GM18873 (cell line): Measurements from ENCODE around the gene POLR3B.
"Not testable (repeated sequence)": the region's sequence is repeated elsewhere in the genome, so short reads cannot be mapped to it uniquely, and the experiment has no call there.

ENCODE experiments used
- ATAC-seq: cut with Tn5 transposase; IDR thresholded peaks from one replicate; pipeline ENCODE4 v1.9.1; 2021; ENCODE audit warnings: mild to moderate bottlenecking, moderate library complexity, moderate number of reproducible peaks; ENCODE audit not compliant: unreplicated experiment, low FRiP score

Gene POLR3B

DNA sequence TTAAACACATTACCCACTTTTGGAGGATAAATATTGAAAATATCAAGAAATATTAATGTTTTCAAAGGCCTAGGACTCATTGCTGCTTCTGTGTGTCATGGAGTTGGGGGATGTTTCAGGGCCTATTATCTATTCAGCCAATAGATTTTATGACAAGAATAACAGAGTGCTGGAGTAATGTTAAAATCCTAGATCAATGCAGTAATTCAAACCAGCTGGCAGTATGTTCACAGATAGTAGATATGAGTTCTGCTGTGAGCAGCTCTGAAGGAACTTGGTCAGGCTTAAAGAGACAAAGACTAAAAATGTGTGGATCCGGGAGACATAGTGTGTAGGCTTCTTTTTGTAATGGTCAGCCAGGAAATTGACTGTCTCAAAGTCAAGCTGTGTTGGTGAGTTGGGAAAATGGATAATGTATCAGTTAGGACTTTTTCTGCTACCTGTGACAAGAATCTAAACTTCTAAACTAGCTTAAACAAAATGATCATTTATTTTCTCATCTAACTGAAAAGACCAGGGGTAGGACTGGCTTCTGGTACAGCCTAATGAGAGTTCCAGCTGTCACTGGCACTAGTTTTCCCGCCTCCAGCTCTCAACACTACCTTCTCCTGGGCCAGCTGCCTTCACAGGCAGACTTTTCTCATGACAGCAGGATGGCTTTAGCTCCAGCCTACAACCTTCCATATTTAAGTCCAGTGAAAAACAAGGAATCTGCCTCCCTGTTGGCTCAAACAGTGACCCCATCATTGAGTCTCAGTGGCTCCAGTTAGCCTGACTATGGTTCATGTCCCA is 16.3 kb upstream of the POLR3B start:
- no peak for ATAC-seq

DNA sequence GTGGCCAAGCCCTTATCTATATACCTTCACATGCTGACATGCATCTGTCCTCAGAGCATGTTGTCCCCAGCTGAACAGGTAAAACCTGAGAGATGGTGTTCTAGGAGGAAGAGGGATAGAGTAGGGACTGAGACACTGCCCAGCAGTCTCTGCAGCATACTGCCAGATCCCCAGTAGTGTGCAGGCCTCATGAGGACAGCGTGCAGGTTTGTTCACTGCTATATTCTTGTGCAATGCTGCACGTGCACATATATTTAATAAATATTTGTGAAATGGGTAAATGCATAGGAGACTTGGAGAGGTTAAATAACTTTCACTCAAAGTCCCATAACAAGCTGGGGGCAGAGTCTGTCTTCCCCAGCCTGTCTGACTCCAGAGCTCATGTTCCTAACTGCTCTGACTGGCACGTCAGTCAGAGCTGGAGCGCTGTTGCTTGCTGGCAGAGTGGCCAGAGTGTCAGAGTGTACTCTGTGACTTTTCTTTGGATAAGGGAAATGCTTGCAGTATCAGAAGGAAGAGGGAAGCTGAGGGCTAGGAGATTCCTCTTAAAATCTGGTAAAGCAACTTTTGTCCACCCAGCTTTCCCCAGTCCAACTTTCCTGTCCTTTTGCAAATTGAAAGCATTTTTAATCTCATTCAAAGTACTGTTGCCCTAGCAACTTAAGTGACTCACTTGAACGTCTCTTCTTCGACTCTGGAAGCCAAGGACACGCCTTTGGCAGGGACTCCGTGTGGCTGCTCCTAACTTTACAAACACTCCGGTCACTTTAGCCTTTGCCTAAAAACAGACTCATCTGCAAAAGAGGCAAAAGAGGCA is 14.9 kb upstream of the POLR3B start:
- ATAC-seq = no peak

GRCh38 chr12:106343214-106343528 is 14.4 kb upstream of the POLR3B start:
- ATAC-seq = no peak

GRCh38 chr12:106344131-106344530 is 13.4 kb upstream of the POLR3B start:
- ATAC-seq = no peak

DNA sequence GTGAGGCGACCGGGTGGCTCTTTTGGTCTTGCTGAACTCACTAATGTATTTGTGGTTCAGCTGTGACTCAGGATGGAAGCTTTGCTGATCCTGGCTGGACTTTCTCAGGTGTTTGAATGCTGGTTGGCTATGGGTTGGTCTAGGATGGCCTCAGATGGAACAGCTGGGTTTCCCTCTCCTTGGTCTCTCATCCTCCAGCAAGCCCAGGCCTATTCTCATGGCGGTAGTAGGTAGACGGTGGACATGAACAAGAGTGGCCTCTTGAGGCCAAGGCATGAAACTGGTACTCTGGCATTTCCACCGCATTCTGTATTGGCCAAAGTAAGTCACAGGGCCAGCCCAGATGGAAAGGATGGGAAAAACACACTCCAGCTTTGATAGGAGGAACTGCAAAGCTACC is 11.8 kb upstream of the POLR3B start:
- ATAC-seq = no peak

GRCh38 chr12:106348411-106348810 is 9.1 kb upstream of the POLR3B start:
- no peak for ATAC-seq

GRCh38 chr12:106353175-106353574 is 4.4 kb upstream of the POLR3B start:
- ATAC-seq = no peak

GRCh38 chr12:106358396-106359241 is 1.1 kb downstream of the POLR3B start:
- no peak for ATAC-seq

GRCh38 chr12:106359646-106360399 is 2.3 kb downstream of the POLR3B start:
- ATAC-seq = no peak

DNA sequence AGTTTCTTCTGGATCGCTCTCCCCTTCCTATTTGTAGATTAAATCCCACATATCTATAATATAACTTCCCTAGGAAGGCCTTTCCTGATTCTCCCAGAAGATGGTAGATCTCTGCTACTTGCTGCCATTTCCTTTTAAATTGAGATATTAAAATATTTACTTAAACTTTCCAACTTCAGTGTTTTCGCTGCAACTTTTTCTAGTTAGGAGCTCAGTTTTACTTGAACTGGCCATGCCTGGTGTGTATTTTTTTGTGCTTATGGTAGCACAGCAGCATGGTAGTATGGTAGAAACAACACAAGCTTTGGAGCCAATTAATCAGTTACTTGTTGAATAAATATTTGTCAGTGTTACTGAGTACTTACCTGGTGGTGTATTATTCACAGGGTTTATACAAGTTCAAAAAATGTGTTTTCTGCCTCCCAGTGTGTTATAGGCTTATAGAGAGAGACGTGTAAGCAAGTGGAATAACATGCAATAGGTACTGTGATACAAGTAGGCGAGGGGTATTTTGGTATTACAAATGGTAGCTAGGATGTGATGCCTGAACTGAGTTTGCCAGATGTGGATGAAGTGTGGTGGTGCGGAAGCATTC is 2.9 kb downstream of the POLR3B start:
- no peak for ATAC-seq

GRCh38 chr12:106362971-106363370 is 5.4 kb downstream of the POLR3B start:
- no peak for ATAC-seq

GRCh38 chr12:106364261-106364660 is 6.7 kb downstream of the POLR3B start:
- no peak for ATAC-seq

GRCh38 chr12:106369624-106370346 is 12.2 kb downstream of the POLR3B start:
- no peak for ATAC-seq

DNA sequence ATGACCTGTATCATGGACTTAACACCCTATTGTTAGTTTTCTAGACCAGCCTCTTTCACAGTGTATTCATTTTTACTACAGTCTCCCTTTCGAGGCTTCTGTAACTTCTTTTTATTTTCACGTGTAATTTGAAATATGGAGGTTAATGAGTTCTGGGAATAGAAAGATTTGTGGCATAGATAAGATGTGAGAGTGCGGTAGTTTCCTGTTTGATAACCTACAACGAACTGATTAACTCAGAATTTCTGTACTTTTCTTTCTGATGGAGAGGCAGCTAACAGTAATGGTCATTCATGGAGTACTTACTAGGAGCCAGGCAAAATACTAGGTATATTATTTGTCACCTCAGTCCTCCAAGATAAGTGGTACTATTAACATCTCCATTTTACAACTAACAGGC is 21.2 kb downstream of the POLR3B start:
- no peak for ATAC-seq

GRCh38 chr12:106380954-106381353 is 23.4 kb downstream of the POLR3B start:
- no peak for ATAC-seq

DNA sequence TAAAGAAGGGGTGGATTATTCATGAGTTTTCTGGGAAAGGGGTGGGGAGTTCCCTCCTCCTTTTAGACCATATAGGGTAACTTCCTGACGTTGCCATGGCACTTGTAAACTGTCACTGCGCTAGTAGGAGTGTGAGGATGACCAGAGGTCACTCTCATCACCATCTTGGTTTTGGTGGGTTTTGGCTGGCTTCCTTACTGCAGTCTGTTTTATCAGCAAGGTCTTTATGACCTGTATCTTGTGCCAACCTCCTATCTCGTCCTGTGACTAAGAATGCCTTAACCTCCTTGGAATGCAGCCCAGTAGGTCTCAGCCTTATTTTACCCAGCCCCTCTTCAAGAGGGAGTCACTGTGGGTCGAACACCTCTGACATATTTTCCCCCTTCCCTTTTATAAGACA is 24.3 kb downstream of the POLR3B start:
- ATAC-seq = not testable (repeated sequence)

GRCh38 chr12:106386813-106387535 is 29.4 kb downstream of the POLR3B start:
- ATAC-seq = no peak

- no peak for ATAC-seq
These were observed 30.4 kb downstream of the POLR3B start for GRCh38 chr12:106387848-106388377.
